GM21367 (cell line): ENCODE results near the gene SRP9.
"Not testable (repeated sequence)": the region's sequence is repeated elsewhere in the genome, so short reads cannot be mapped to it uniquely, and the experiment has no call there.

Experiments used
- ATAC-seq: cut with Tn5 transposase; IDR thresholded peaks from one replicate; pipeline ENCODE4 v1.9.1; 2021; ENCODE audit not compliant: unreplicated experiment

Gene SRP9

GRCh38 chr1:225835856-225836255 lies 58.2 kb downstream of the SRP9 start:
- ATAC-seq = no peak

GRCh38 chr1:225836296-225836695 lies 58.7 kb downstream of the SRP9 start:
- ATAC-seq = not testable (repeated sequence)

GRCh38 chr1:225838793-225839192 lies 61.2 kb downstream of the SRP9 start:
- ATAC-seq = no peak
